GM13976 (cell line): Measurements from ENCODE around the gene FNDC11.
"Not testable (repeated sequence)": the region's sequence is repeated elsewhere in the genome, so short reads cannot be mapped to it uniquely, and the experiment has no call there.

Experiments used
- DNase-seq: peaks from one replicate; pipeline ENCODE4 v3.0.0; 2012; ENCODE audit warnings: low spot score
- in situ Hi-C: fragments of 300-500 bp; cut with MboI; formaldehyde crosslinking; loops from one replicate; pipeline ENCODE4 v1.12.0; 2022; ENCODE audit warnings: low sequenced_read_pairs, mixed read lengths, inconsistent platforms; ENCODE audit not compliant: unreplicated experiment
- TF ChIP-seq, protein P1 (sequence below): IDR thresholded peaks from 2 replicates; pipeline ENCODE4 v1.5.1; 2012; ENCODE audit warnings: borderline replicate concordance, mild to moderate bottlenecking; ENCODE audit not compliant: insufficient read depth; ENCODE audit errors: extremely low read depth, missing control alignments, control extremely low read depth

The FNDC11 gene

GRCh38 chr20:63596423-63596822, 42.5 kb downstream of the FNDC11 start:
- TF ChIP-seq, protein P1, sequence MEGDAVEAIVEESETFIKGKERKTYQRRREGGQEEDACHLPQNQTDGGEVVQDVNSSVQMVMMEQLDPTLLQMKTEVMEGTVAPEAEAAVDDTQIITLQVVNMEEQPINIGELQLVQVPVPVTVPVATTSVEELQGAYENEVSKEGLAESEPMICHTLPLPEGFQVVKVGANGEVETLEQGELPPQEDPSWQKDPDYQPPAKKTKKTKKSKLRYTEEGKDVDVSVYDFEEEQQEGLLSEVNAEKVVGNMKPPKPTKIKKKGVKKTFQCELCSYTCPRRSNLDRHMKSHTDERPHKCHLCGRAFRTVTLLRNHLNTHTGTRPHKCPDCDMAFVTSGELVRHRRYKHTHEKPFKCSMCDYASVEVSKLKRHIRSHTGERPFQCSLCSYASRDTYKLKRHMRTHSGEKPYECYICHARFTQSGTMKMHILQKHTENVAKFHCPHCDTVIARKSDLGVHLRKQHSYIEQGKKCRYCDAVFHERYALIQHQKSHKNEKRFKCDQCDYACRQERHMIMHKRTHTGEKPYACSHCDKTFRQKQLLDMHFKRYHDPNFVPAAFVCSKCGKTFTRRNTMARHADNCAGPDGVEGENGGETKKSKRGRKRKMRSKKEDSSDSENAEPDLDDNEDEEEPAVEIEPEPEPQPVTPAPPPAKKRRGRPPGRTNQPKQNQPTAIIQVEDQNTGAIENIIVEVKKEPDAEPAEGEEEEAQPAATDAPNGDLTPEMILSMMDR, result no peak
- no peak for DNase-seq
- in situ Hi-C loops, result no loop called here

DNA sequence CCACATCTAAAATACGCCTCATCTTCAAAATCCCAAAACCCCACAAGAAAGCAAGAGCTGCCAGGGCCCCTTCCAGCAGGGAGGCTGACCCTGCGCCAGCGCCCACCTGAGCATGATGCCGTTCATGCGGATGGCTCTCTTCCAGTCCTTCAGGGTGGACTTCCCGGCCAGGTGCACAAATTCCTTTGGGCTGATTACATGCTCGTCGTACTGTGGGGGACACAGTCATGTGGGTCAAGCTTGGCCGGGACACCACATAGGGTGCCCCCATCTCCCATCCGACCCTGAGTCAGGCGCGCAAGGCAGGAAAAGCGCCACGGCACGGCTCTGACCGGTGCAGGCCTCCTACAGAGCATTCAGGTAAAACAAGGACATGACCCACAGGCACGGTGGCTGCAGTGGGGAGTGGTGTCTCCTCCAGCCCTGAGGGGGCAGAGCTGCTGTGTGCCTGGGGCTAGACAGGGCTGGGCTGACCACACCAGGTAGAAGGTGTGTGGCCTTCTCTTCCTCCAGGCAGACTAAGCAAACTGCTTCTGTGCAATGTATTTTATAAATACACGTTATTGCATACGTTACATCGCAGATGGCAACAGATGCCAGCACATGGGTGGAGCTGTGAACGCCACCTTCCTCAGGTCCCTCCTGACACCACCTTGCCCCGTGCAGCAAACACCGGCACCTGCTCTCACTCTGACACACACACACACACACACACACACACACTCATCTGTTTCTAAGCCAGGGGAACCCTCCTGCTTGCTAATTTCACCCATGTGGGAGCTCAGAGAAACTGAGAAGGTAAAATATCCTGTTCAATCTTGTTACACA, 43.9 kb downstream of the FNDC11 start:
- in situ Hi-C loops, result no loop called here
- DNase-seq, result no peak

GRCh38 chr20:63598479-63599395, 44.8 kb downstream of the FNDC11 start:
- in situ Hi-C loops, result no loop called here
- DNase-seq, result no peak

More for the DNA sequence above, 43.9 kb downstream of the FNDC11 start:
- TF ChIP-seq, protein P1, result no peak

DNA sequence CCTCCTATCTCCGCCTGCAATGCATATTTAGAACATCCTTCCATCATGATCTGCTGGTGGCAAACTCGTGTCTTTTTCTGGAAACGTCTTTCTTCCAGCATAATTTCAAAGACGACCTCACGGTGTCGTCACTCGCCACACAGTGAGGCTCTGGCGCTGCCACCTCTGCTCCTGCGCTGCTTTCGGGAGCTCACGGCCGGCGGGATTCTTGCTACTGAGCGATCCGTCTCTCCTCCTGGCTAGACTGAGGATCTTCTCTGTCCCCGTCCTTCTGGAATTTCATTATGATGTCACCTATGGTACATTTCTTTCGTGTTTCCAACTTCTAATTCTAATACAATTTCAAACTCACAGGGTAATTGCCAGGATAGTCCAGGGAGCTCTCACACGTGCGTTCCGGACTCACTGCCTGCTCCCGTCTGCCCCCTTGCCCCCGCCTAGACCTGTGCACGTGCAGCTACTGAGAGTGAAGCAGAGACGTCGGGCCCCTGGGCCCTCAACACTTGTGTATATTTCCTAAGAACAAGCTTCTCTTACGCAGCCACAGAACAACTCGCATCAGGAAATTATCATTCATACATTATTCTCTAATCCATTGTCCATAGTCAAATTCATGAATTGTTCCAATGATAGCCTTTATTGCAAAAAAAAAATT, 45.6 kb downstream of the FNDC11 start:
- in situ Hi-C loops, result no loop called here
- TF ChIP-seq, protein P1, result no peak
- DNase-seq, result no peak

More at GRCh38 chr20:63598479-63599395, 44.8 kb downstream of the FNDC11 start:
- TF ChIP-seq, protein P1, result no peak

- DNase-seq, in situ Hi-C loops: not testable (repeated sequence)
Measured at GRCh38 chr20:63601679-63602078, 47.7 kb downstream of the FNDC11 start.

GRCh38 chr20:63602321-63602720, 48.4 kb downstream of the FNDC11 start:
- in situ Hi-C loops, result no loop called here
- DNase-seq, result no peak
- TF ChIP-seq, protein P1, result no peak
